ENCODE measurements around the gene LIPG. TPM values are rescaled to one million over a fixed set of nuclear protein-coding genes. Genes with fewer than 3 reads are reported as not detected.

Gene LIPG
- total RNA-seq, 1 experiment from 2014 or later = 6.1 TPM

DNA sequence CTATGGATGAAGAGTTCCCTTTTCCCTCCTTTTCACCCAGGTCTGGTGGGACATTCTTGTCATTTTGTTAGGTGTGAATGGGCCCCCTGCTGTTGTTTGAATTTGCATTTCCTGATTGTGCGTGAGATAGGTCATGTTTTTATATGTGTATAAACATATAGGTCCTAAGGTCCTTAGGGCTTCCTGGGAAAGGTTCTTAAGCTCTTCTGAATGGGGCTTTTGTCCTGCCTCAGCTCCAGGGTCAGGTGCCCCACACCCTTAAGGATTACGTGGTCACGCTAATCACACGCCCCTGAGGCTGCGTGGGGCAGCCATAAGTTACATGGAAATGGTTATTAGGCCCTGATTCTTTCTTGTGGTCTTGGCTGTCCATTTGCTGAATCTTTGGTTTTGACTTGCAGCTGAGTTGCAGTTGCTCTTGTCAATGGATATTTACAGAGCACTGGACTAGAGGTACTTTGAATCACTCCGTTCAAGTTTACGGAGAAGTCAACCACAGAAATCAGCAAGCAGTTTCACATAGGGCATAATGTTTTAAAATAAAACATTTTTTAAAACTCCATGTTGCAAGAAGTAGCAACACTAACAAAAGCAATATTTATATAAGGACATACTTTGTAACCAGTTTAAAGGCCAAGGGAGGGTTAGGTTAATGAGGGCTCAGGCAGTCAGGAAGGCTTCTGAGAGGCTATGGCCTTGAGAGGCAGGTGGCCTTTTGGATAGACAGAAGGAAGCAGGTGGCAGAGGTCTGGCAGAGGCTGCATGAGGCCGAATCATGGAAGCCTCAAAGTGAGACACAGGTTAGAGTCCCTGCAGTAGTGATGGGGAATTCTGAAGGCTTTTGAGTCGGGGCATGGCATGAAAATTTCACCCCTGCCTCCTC lies 24.2 kb downstream of the LIPG start:
- Histone ChIP-seq H4K91ac (ENCODE audit: insufficient read length, low read depth, low read length) (no peak overlapping the region), H3K9ac (ENCODE audit: extremely low read depth, insufficient read length, low read length) (no peak overlapping the region), H3T11ph (ENCODE audit: low read length) (no peak overlapping the region), H3K56ac (ENCODE audit: insufficient read length, low read depth, low read length) (no peak overlapping the region), H2BK5ac (ENCODE audit: insufficient read length, low read length) (no peak overlapping the region), H3K4ac (ENCODE audit: low read depth, low read length) (no peak overlapping the region), H2BK20ac (ENCODE audit: low read depth, low read length, poor library complexity, severe bottlenecking) (no peak overlapping the region), H3K27me3 (ENCODE audit: insufficient read depth, low read length) (no peaks in the 10 kb centered on the region), H4K8ac (replicated peaks; ENCODE audit: insufficient read length, low read depth, low read length) (no peak overlapping the region), H4K20me1 (ENCODE audit: control insufficient read depth, insufficient read depth, insufficient read length) (no peaks in the 10 kb centered on the region), H3K18ac (ENCODE audit: insufficient read length, low read depth, low read length) (no peak overlapping the region), H3K4me1 (ENCODE audit: insufficient read depth, low read length) (peaks cover 7% of the 10 kb centered on the region), H3K9me3 (ENCODE audit: control insufficient read depth, low read depth, low read length) (no peaks in the 10 kb centered on the region), H2BK120ac (ENCODE audit: low read depth, low read length, poor library complexity, severe bottlenecking) (no peak overlapping the region), H3K4me2 (ENCODE audit: insufficient read depth, insufficient read length, low read length) (no peak overlapping the region), H3K79me1 (ENCODE audit: insufficient read depth, low read depth, low read length, poor library complexity, severe bottlenecking) (no peaks in the 10 kb centered on the region), H3K23ac (ENCODE audit: insufficient read length, low read depth, low read length) (no peak overlapping the region), H2AK5ac (ENCODE audit: insufficient read length, low read length) (no peak overlapping the region), H3K23me2 (ENCODE audit: insufficient read length, low read depth, low read length, poor library complexity, severe bottlenecking) (no peaks in the 10 kb centered on the region), H3K27ac (ENCODE audit: insufficient read length, low read depth, low read length) (no peak overlapping the region), H4K5ac (ENCODE audit: insufficient read length, low read depth, low read length) (no peak overlapping the region), H2AFZ (ENCODE audit: low read length) (no peak overlapping the region), H2BK12ac (ENCODE audit: insufficient read length, low read depth, low read length) (no peak overlapping the region), H3K14ac (ENCODE audit: insufficient read depth, low read length) (no peak overlapping the region), H2BK15ac (ENCODE audit: low read depth, low read length) (no peak overlapping the region), H3K79me2 (ENCODE audit: insufficient read depth, low read length) (no peaks in the 10 kb centered on the region)
- Mint-ChIP-seq H3K36me3 (ENCODE audit: insufficient read depth in 1 of 3, low read depth in 3 of 3) (peaks cover 7 to 8% (median 7%) of the 10 kb centered on the region in 3 experiments; a peak in 6 of 7 replicates), H3K4me3 (no peak overlapping the region), H3K9me3 (no peaks in the 10 kb centered on the region), H3K27ac (no peak overlapping the region), H3K27me3 (ENCODE audit: low read depth) (no peaks in the 10 kb centered on the region), H3K4me1 (peaks cover 8 to 10% of the 10 kb centered on the region in 2 experiments)
- no peak for TF ChIP-seq CTCF (conservative IDR thresholded peaks at IDR 0.05)
- DNase-seq = no peak
- WGBS (ENCODE audit: extremely low coverage, insufficient read length, low lambda C conversion rate) = no CpG with 5 or more reads among the region's 9 CpGs
